SU-DHL-6 (cell line): ENCODE data around the gene GJD3.

Experiments used
- CTCF ChIP-seq: fragments of 200-600 bp; sonication (generic); IDR thresholded peaks from one replicate; pipeline ENCODE4 v1.5.1; 2017; ENCODE audit warnings: antibody characterized with exemption, mild to moderate bottlenecking, low read length, moderate library complexity; ENCODE audit not compliant: insufficient read depth, poor library complexity, severe bottlenecking
- EZH2phosphoT487 ChIP-seq: fragments of 200-600 bp; sonication (generic), shearing (Covaris generic); conservative IDR thresholded peaks from 2 replicates; pipeline ENCODE4 v1.6.1; 2018; ENCODE audit warnings: mild to moderate bottlenecking, antibody characterized with exemption, low read length, moderate library complexity, mixed read lengths

GRCh38 chr17:40343219-40344119 lies 21.1 kb downstream of the GJD3 start:
- TF ChIP-seq EZH2phosphoT487, result no peak
- no peak for TF ChIP-seq CTCF
